ENCODE data around the gene SFSWAP. TPM values are rescaled to one million over a fixed set of nuclear protein-coding genes. Genes with fewer than 3 reads are reported as not detected.

Gene SFSWAP
- total RNA-seq, 1 experiment from 2014 or later, result 50.4 TPM

- ATAC-seq (no peak), DNase-seq (ENCODE audit: low read depth, low spot score) (no peak)
- no peak overlapping the region for H2AFZ ChIP-seq (ENCODE audit: low read depth, low read length, poor library complexity, severe bottlenecking)
- ChIA-PET CTCF (interaction anchor here (1.7 kb wide), 1 partner anchor 712 kb away, joined by 3 read pairs; no protein-coding TSS in a partner anchor), RAD21 (ENCODE audit: low non-redundant PET in 1 of 2, low total read pairs in 2 of 2, uncharacterized antibody in 2 of 2, unreplicated experiment in 2 of 2) (no interaction called here), POLR2A (no interaction called here)
- no peak overlapping the region for H3K27ac ChIP-seq (ENCODE audit: low read depth, low read length)
- BruUV-seq (replicated peaks), result no TSS peak
- H3K9me3 ChIP-seq (ENCODE audit: control insufficient read depth in 1 of 2, insufficient read depth in 1 of 2, low read depth in 1 of 2, low read length in 2 of 2), result no peaks in the 10 kb centered on the region
- no peaks in the 10 kb centered on the region for H3K4me1 ChIP-seq (ENCODE audit: control insufficient read depth in 1 of 2, insufficient read depth in 2 of 2, low read length in 2 of 2)
- no peak overlapping the region for H3K4me2 ChIP-seq (ENCODE audit: low read length)
- TF ChIP-seq ZFX (IDR thresholded peaks at IDR 0.05) (no peak), MAX (IDR thresholded peaks at IDR 0.05) (no peak), ZBTB33 (IDR thresholded peaks at IDR 0.05; ENCODE audit: extremely low read depth, insufficient replicate concordance, low read length) (no peak), CBX3 (IDR thresholded peaks at IDR 0.05; ENCODE audit: low read depth) (no peak), TCF7L2 (IDR thresholded peaks at IDR 0.05; ENCODE audit: borderline replicate concordance, extremely low read depth, insufficient read depth, insufficient read length) (no peak), EGR1 (IDR thresholded peaks at IDR 0.05; ENCODE audit: low read depth) (no peak), EZH2 (IDR thresholded peaks at IDR 0.05) (no peak), CTCF (IDR thresholded peaks at IDR 0.05 in 2 of 3, conservative IDR thresholded peaks at IDR 0.05 in 1 of 3; ENCODE audit: borderline replicate concordance in 1 of 3, insufficient read depth in 1 of 3, low read depth in 2 of 3, low read length in 2 of 3) (no peak), ATF3 (IDR thresholded peaks at IDR 0.05) (no peak), POLR2A (IDR thresholded peaks at IDR 0.05; ENCODE audit: borderline replicate concordance, extremely low read depth, insufficient read depth, insufficient read length) (no peak), RAD21 (IDR thresholded peaks at IDR 0.05; ENCODE audit: low read depth) (no peak), JUND (IDR thresholded peaks at IDR 0.05) (no peak)
- H3K27me3 ChIP-seq (ENCODE audit: insufficient read depth, low read length), result no peaks in the 10 kb centered on the region
- no peaks in the 10 kb centered on the region for H3K79me2 ChIP-seq (ENCODE audit: insufficient read depth, low read length)
- H3K9me2 ChIP-seq (ENCODE audit: insufficient read depth), result no peaks in the 10 kb centered on the region
- H3K36me3 ChIP-seq (ENCODE audit: control insufficient read depth in 1 of 2, insufficient read depth in 2 of 2, low read length in 2 of 2), result no peaks in the 10 kb centered on the region
- no peak overlapping the region for H3K9ac ChIP-seq (ENCODE audit: low read length)
- no peaks in the 10 kb centered on the region for H4K20me1 ChIP-seq (ENCODE audit: insufficient read depth)
- no peak overlapping the region for H3K4me3 ChIP-seq (replicated peaks in 1 of 2; ENCODE audit: low read depth in 1 of 2, low read length in 2 of 2)
- intact Hi-C loops (cut with micrococcal nuclease), result no loop called here
These were observed 105.6 kb downstream of the SFSWAP start for GRCh38 chr12:131816495-131816894.
